ENCODE results near the gene NKRF. TPM values are rescaled to one million over a fixed set of nuclear protein-coding genes. Genes with fewer than 3 reads are reported as not detected.

Gene NKRF
- total and polyA plus RNA-seq, 9 of the 15 experiments (the other 6 are each of a cell fraction or from before 2014, with no cell fraction given) = 8.9 to 31.9 (median 19.0) TPM

DNA sequence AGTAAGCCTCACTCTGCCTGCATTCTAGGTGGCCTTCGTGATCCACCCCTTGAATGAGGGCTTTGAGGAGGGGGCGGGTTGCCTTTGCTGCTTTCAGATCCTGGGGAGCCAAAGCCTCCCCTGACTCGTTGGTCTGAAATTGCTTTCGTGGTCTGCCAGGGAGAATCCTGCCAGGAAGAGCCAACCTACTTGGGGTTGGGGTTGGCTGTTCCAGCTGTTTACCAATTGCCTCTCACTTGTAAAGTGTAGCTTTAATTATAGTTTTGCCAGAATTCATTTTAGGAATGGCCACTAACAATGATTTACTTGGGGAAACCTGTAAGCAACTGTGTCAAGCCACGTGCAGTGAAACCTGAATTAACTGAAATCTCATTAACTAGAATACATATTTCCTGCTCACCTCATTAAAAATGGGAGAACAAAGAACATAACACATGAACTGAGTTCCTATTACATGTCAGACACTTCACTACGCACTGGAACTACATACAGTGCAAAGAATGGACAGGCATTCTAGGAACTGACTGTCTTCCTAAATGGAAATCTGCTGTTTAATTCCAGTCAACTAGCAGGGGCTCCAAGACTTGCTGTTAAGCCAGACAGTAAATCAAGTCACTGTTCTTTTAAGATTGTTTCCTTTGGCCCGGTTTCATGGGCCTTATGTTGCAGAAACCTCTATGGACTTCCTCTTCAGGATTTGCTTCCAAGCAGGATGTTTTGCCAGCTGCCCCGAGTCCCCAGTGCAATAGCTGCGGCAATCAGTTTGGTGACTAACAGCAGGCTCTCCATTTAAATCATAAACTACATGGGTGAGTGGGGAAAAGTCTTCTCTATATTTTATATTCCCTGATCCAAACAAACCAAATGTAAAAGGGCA lies 16.4 kb upstream of the NKRF start:
- Histone ChIP-seq H3K9ac (ENCODE audit: insufficient read depth in 1 of 2, low read depth in 2 of 2, low read length in 2 of 2) (no peak overlapping the region), H3K4me2 (ENCODE audit: insufficient read depth, low read length) (no peak overlapping the region), H4K20me1 (replicated peaks; ENCODE audit: control insufficient read depth, insufficient read depth, low read length) (no peaks in the 10 kb centered on the region), H3K27me3 (ENCODE audit: control insufficient read depth in 2 of 2, insufficient read depth in 2 of 2, low read length in 2 of 2) (no peaks in the 10 kb centered on the region), H3K79me2 (ENCODE audit: control insufficient read depth, insufficient read depth, low read length) (no peaks in the 10 kb centered on the region), H3K4me1 (replicated peaks in 1 of 2; ENCODE audit: control insufficient read depth in 2 of 2, insufficient read depth in 2 of 2, low read length in 2 of 2) (no peaks in the 10 kb centered on the region), H2AFZ (ENCODE audit: low read depth, low read length) (no peak overlapping the region), H3K27ac (ENCODE audit: extremely low read depth, low read depth, low read length) (no peak overlapping the region), H3K9me3 (replicated peaks; ENCODE audit: control insufficient read depth, insufficient read depth, low read depth, low read length) (no peaks in the 10 kb centered on the region), H3K9me1 (ENCODE audit: control insufficient read depth, insufficient read depth, low read length) (no peaks in the 10 kb centered on the region), H3K4me3 (no peak overlapping the region), H3K36me3 (ENCODE audit: control insufficient read depth, insufficient read depth, low read length) (peaks cover 10% of the 10 kb centered on the region; the same call in 2 of the 3 replicates)
- no peak for ATAC-seq
- TF ChIP-seq ZNF217 (CRISPR knock-in tag; IDR thresholded peaks at IDR 0.05) (no peak), MEIS2 (IDR thresholded peaks at IDR 0.05; ENCODE audit: partially characterized antibody) (no peak), CREBBP (IDR thresholded peaks at IDR 0.05; ENCODE audit: low read depth, low read length) (no peak), ZFP30 (CRISPR knock-in tag; IDR thresholded peaks at IDR 0.05; ENCODE audit: borderline replicate concordance) (no peak), KLF6 (CRISPR knock-in tag; IDR thresholded peaks at IDR 0.05; ENCODE audit: borderline replicate concordance) (no peak), SRF (CRISPR knock-in tag; IDR thresholded peaks at IDR 0.05) (no peak), ATF6 (CRISPR knock-in tag; IDR thresholded peaks at IDR 0.05) (no peak), ZNF134 (CRISPR knock-in tag; conservative IDR thresholded peaks at IDR 0.05) (no peak), MTA2 (IDR thresholded peaks at IDR 0.05; ENCODE audit: low read depth) (no peak), LEF1 (IDR thresholded peaks at IDR 0.05) (no peak)
- TF ChIP-seq, protein P1, sequence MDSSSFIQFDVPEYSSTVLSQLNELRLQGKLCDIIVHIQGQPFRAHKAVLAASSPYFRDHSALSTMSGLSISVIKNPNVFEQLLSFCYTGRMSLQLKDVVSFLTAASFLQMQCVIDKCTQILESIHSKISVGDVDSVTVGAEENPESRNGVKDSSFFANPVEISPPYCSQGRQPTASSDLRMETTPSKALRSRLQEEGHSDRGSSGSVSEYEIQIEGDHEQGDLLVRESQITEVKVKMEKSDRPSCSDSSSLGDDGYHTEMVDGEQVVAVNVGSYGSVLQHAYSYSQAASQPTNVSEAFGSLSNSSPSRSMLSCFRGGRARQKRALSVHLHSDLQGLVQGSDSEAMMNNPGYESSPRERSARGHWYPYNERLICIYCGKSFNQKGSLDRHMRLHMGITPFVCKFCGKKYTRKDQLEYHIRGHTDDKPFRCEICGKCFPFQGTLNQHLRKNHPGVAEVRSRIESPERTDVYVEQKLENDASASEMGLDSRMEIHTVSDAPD (CRISPR knock-in tag; IDR thresholded peaks at IDR 0.05) = no peak
- in situ Hi-C loops (cut with MboI) (no loop called here), intact Hi-C loops (cut with micrococcal nuclease) (no loop called here)
- ChIA-PET CTCF (ENCODE audit: low intra/inter-chr PET ratio) (interaction anchor here (0.5 kb wide), 1 partner anchor 22 kb away, joined by 4 read pairs; no protein-coding TSS in a partner anchor), POLR2A (interaction anchor here (0.6 to 1.0 kb wide), 2 partner anchors 33 to 38 kb away, joined by 3 read pairs; no protein-coding TSS in a partner anchor)
- BruUV-seq (replicated peaks) = no TSS peak
- no peak for DNase-seq (ENCODE audit: extremely low read depth in 1 of 4, low spot score in 3 of 4)
- WGBS (ENCODE audit: insufficient coverage, low coverage, missing lambda C conversion rate) = 81% methylated on average over 7 of the region's 9 CpGs
- no peak for FAIRE-seq
